Ecto neural progenitor cell (in vitro differentiated cells): Measurements from ENCODE around the gene TOM1L2.
A peak's percentile ranks its signal among the peaks of the same experiment; 100 is the strongest.

ENCODE experiments used
- DNase-seq: peaks from one replicate; pipeline ENCODE4 v3.0.0-alpha.2; 2018; ENCODE audit warnings: low spot score

The TOM1L2 gene

DNA sequence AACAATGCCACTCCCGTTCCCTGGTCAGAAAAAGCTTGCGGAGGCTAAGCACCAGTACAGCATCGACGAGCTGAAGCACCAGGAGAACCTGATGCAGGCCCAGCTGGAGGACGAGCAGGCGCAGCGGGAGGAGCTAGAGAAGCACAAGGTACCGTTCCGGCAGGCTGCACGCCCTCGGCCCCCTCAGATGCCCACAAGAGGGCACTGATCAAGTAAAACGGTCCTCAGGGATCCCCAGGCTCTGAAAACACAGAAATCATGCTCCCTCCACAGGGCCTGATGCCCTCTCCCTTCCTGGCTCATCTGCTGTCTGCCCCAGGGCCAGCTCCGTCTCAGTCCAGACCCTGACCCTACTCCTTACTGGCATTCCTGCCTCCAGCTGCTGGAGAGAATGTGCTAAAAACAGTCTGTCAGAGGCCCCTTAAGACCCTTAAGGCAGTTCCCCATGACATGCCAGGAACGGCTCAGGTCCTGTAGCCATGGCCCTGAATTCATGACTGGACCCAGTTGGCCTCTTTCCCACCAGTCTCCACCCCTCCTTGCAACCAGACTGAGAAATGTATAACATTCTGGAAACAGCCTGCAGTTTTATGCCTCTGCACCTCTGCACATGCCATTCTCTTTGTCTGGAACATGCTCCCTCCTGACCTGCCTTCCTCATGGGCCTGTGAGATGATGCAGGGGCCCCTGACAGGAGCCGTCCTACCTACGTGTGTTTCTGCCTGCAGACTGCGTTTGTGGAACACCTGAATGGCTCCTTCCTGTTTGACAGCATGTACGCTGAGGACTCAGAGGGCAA is 22.3 kb upstream of the TOM1L2 start:
- peak; percentile 80 for DNase-seq

DNA sequence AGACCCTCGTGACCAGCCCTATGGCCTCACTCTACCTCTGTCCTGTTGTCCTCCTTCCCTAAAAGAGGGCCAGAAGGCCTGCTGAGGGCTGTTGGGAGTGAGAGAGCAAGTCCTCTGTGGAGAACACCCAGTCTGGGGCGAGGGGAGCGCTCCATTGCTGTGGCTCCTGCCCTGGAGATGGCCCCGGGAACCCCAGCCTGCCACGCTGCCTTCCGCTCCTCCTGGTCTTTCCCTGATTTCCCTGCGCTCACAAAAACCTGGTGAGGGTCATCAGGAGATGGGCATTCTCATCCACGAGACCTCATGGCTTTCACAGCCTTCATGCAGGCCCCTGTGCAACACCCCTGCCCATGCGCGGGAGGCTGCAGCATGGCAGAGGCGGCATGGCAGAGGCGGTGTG is 21.7 kb upstream of the TOM1L2 start:
- DNase-seq = no peak

DNA sequence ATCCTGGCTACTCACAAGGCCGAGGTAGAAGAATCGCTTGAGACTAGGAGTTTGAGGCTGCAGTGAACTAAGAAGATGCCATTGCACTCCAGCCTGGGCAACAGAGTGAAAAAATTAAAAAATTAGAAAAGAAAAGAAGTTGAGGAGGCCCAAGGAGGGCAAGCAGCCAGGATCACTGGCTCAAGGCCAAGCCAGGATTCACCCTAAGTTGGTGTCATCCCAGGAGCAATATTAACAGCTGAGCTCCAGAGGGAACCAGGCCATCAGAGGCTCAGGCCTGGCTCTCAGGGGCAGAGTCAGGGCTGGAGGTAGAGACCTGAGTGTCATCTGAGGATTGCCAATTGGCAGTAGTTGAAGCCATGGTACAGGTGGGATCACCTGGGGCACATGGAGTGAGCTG is 21.2 kb upstream of the TOM1L2 start:
- DNase-seq = no peak

DNA sequence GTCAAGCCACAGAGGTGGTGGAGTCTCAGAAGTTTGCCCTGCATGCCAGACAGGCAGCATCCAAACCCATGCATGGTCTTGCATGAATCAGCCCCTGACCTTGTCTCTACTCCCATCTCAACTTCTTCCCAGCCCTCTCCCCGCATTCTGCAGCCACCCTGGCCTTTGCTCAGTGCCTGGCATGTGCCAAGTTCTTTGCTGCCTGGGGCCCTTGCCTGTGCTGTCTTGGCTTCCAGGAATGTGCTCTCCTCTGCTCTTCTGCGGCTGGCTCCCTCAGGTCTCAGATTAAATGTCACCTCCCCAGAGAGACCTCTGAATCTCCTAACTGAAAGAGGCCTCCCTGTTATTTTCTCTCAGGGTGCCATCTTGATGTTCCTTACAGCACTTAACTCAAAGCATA is 18.1 kb upstream of the TOM1L2 start:
- DNase-seq = no peak

DNA sequence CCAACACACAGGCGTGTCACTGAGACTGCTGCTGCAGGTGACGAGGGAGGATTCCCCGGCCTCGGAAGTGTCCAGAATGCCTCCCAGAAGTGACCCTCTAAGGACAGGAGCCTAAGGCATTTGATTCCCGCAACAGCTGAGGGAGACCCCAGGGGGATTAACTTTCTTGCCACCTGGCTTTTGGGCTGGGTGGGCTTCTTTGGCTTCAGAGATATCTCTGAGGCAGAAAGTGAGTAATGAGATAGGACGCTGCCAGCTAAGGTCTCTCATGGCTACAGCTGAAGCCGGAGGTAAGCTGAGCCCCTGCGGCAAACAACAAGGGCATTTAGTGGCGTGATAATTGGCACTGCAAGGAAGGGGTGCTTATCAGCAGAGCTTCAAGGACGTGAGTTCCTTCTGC is 17.4 kb upstream of the TOM1L2 start:
- no peak for DNase-seq

DNA sequence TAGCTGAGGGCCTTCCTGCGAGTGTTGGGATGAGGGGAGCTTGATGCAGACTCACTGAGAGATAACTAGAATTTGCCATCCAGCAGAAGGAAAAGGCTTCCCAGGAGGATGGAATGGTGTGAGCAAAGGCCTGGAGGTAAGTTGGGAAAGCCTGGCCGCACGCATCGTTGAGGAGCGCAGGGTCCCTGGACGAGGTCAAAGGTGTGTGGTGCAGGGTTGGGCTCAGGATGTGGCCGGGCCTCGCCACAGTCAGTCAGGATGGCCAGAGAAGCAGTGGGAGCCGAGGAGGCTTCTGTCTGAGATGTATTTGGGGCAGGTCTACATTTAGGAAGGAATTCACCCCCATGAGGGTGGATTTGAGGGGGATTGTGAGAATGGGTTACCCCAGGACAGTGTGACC is 16.9 kb upstream of the TOM1L2 start:
- no peak for DNase-seq

DNA sequence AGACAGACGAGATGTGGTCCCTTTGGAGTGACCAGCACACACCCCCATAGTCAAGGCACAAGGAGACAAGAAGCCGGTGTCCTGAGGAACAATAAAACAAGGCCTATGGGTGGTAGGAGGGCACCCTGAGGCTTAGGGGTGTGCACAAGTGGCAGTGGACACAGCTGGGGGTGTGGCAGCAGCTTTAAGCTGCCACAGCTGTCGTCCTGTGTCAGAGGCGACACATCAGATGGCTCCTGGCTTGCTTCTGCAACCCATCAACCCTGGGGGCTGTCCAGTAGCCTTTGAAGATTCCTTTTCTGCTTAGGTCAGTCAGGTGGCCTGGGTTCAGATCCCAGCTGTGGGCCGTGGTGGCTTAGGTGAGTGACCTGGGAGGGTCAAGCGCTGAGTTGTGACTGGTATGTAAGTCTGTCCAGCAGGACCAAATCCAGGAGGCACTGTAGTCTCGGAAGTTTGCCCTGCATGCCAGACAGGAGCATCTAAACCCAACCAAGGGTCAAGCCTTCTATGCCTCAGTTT is 16.3 kb upstream of the TOM1L2 start:
- DNase-seq = no peak

DNA sequence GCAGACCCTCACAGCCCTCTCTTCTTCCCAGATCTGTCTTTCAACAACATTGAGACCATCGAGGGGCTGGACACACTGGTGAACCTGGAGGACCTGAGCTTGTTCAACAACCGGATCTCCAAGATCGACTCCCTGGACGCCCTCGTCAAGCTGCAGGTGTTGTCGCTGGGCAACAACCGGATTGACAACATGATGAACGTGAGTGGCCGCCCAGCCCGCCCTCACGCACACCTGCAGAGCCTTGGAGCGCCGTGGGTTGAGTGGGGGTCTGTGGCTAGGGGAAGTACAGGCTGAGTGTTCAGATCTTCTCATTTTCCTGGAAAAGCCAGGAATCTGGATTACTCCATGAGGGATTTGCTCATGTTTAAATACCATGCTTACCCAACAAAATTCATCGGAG is 15.7 kb upstream of the TOM1L2 start:
- no peak for DNase-seq

DNA sequence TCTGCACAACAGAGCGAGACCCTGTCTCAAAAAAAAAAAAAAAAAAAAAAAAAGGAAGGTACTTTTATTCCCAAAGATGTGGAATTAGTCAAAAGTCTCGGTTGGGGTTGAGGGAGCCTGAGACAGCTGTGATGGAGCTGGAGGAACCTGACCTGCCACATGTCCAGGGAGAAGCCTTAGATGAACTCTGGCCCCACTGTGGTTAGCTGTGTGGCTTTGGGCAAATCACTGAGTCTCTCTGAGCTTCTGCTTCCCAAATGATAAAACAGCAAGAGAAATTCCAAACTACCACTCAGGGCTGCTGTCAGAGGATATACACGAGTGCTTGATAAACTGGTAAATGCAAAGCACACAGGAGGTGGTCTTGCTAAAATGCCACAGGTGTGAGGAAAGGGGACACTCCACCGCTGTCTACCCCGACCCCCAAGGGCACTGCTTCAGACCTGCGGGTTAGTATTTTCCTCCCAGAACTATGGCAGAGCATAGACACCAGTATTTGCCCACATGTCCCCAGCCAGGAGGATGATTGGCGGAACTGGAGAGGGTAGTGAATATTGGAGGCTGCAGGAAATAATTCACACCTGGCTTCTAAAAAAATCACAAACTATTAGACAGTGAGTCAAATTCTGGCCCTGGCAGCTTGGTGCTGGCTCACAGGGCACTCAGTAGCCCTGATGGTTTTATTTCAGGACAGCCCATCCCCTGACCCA is 15.1 kb upstream of the TOM1L2 start:
- no peak for DNase-seq

DNA sequence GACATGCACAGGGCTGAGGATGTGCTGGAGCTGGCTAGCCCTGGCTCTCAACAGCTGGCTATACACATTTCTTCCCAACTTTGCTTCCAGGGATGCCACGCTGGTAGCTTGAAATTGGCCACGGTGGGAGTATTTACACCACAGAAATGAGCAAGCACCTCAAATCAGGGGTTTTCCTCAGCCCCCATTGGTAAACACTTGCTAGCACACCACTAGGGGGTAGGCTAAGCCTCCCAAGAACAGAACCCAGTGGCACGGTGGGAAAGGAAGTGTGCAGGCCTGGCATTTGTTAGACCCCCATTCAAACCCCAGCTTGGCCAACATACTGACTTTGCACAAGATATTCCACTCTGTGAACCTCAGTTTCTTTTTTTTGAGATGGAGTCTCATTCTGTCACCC is 13.4 kb upstream of the TOM1L2 start:
- no peak for DNase-seq

DNA sequence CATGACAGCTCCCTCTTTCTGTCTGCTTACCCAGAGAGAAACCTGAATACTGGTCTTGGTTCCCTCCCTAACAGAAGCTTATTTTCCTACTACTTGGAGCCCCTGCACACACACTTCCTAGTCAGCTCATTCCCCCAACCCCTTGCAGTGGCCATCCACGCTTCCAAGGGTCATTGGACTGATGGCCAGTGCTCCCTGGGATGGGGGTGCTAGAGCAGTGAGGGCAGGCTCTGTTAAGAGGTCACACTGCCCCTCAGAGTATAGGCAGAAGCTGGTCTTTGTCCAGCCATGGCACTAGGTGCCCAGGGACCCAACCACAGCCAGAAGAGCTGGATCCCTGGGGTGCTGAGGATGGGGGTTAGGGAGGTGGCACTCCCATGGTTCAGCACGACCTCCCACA is 13.0 kb upstream of the TOM1L2 start:
- DNase-seq = no peak

DNA sequence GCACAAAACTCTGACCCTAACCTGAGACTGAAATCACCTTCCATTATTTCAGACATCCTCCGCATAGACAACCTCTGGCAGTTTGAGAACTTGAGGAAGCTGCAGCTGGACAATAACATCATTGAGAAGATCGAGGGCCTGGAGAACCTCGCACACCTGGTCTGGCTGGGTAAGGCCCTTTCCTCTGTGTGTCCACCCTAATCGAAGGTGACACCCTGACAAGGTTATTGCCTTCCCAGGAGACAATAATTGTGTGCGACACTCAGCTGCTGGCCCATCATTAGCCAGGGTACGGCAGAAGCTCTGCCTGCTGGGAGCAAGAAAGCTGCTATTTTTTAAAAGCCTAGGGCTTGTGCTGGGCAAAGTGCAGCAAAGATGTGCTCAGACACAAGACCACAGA is 11.6 kb upstream of the TOM1L2 start:
- no peak for DNase-seq

DNA sequence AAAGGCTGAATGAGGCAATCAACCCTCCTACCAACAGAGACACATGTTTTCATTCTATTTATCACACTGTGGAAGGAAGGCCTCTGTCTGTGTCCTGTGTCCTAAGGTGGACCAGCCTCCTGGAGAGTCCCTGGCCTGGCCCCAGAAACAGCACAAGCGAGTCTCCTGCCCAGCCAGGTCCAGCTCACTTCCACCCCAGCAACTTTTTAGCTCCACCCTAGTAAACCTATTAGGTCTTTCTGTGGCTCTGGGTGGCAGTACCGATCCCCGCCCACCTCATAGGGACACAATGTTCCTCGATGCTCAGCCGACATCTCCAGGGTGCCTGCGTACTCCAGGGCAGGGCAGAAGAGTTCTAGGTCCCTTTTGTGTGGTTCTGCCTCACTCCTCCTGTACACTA is 11.2 kb upstream of the TOM1L2 start:
- no peak for DNase-seq

DNA sequence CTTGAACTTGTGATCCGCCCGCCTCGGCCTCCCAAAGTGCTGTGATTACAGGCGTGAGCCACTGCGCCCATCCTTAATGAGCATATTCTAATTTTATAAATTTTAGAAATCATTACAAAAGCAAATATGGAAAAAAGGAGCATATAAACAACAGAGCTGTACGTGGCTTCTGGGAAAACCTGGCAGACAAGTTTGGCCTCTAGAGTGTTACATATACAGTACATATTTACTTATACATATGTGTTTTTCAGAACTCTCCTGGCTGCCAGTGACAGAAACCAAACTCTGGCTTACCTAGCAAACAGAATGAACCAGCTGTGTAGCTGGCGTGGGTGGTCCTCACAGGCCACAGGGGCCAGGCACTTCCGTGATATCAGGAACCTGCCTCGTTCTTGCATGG is 10.6 kb upstream of the TOM1L2 start:
- DNase-seq = no peak

DNA sequence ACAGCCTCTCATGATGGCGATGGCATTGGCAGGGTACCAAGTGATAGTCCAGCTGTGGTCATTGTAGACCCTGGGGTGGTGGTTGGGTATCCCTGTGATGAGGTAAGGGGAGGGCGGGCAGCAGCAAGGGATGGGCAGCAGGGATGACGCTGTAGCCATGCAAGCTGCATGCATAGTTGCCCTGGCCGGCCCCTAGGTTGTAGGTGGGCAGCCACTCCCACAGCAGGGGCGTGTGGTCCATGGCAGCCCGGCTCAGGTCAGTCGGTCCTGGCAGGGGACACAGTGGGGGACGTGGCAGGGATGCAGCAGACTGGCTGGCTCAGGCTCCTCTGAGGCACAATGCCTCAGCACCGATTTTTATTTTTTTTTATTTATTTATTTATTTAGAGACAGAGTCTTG is 9.1 kb upstream of the TOM1L2 start:
- no peak for DNase-seq

DNA sequence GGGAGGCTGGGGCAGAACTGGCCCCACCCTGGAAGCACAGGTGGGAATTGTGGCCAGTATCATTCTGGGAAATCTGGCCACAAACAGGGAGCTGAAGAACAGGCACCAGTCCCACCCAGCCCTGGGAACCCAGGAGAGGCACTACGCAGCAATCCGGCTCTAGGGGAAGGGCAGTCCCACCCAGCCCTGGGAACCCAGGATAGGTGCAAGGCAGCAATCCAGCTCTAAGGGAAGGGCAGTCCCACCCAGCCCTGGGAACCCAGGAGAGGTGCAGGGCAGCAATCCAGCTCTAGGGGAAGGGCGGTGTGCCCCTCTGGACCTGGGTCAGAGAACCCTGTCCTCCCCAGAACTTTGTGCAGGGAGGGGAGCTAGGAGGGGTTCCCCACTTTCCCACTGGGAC is 7.6 kb upstream of the TOM1L2 start:
- no peak for DNase-seq

DNA sequence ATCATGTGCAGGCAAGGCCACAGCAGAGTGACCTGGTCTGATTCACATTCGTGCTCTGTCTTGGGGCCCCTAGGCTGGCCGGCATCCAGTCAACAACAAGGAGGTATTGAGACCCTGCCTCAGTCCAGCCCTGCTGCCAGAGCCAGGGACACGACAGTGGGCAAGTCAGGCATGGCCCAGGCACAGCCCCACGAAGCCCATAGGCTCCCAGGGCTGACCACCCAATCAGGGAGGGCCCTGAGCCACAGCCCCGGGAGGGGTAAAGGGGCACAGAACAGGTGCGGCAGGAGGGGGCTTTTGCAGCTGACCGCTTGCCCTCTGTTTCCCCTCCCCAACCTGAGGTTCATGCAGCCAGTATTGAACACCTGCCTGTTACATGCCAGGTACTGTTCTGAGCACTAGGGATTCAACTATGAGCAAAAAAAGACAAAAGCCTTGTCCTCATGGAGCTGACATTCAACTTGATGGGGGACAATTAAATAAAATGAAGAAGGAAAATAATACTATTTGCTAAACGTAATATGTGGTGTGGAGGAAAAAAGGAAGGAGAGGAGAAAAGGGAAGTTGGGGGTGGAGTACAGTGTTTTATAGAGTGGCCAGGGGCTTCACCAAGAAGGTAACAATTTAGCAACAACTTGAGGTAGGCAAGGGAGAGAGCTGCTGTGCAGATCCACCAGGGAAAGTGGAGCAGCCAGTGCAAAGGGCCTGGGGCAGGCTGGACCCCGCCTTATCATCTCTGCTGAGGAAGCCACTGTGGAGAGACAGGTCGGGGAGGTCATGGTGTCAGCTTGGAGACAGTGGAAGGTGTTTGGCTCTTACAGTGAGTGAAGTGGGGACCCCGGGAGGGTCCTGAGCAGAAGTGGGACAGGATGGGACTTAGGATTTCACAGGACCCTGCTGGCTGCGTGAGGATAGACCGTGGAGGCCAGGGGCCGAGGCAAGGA is 6.6 kb upstream of the TOM1L2 start:
- no peak for DNase-seq

DNA sequence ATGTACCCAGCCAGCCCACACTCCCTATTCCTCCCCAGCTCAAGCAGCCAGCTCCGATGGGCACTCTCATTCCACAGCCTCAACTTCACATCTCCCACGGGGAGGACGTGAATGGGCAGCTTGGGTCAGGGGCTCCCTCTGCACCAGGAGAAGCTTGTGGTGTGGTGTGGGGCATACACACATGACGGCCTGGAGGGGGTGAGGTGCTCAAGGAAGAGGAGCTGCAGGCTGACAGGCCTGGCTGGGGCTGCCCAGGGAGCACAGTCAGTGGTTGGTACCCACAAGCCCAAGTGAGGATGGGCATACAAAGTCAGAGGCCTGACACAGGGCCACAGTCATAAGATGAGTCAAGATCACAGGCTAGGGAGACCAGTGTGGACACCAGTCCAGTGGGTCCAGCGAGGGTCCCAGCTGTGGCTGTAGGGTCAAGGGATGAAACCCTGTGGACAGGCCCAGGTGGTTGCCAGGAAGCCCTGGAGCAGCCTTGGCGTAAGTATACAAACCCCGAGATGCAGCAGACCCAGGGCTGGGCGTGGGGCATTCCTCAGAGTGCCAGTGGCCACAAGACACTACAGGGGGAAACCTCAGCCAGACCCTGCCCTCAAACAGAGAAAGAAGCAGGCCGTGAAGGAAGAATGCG is 4.9 kb upstream of the TOM1L2 start:
- no peak for DNase-seq

DNA sequence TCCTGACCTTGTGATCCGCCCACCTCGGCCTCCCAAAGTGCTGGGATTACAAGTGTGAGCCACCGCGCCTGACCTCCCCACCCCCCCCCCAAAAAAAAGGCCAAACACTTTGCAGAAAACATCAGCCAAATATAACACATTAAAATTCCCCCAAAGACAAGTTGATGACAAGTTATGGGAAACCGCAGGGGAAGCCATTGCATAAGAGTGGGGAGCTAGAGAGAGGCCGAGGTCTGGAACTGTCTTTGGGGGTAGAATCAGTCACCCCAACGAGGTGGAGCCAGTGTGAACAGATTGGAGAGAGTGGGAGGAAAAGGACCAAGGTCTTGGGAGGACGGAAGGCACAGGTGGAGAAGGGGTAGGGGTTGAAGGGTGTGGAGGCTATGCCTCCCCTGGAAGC is 3.2 kb upstream of the TOM1L2 start:
- no peak for DNase-seq

DNA sequence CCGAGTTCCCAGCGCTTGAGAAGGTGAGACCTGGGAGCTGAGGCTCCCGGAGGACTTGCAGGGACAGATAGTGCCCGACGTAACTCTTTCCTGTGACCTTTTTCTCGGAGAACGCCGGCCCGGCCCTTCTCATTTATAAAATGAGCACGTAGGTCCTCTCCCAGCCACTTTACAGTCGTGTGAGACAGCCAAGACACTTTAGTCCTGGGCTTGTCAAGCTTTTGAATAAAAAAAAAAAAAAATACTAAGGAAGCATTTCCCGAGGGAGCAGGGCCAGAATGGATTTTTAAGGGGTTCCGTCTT is 703 bp upstream of the TOM1L2 start:
- no peak for DNase-seq

DNA sequence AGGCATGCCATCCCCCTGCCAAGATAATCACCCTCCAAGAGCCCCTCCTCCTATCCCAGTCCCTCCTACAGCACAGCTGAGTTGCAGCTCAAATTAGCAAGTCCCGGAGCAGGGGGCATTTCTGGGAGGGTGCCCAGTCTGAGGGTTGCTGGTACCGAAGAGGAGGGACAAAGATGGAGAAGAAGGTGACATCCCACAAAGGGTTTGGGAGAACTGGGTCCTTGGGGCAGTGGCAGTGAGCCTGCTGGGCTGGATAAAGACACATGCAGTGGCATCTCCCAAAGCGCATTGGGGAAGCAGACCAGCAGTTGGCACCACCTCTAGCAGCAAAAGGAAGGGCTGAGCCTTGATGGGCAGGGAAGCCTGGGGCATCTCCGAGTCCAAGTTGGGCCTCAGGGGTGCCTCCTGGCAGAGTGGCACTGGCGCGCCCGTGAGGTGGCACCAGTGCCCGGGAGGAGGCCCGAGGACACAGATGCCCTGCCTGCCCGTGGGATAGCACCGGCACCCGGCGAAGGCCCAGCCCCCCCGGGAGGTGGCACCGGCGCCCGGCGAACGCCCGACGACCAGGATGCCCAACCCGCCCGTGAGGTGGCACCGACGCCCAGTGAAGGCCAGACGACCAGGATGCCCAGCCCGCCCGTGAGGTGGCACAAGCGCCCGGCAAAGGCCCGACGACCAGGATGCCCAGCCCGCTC is 622 bp downstream of the TOM1L2 start:
- DNase-seq = no peak
